Prostate gland (tissue), 2 donors: ENCODE results near the gene SLC16A9.

Experiments used
- POLR2A ChIP-seq: fragments of 450-650 bp; IDR thresholded peaks from one replicate; pipeline ENCODE4 v1.6.1; 2016; ENCODE audit warnings: antibody characterized with exemption, mild to moderate bottlenecking
- TF ChIP-seq, protein P1 (sequence below), 4 experiments: fragments of 200-600 bp in 2 of 4; fragments of 450-650 bp in 2 of 4; sonication (generic) in 2 of 4; IDR thresholded peaks; 1 replicate in 3 of 4; 2 replicates in 1 of 4; pipeline ENCODE4 v1.5.1; 2016 to 2019; ENCODE audit warnings: antibody characterized with exemption in 4 of 4, mild to moderate bottlenecking in 2 of 4, moderate library complexity in 2 of 4

DNA sequence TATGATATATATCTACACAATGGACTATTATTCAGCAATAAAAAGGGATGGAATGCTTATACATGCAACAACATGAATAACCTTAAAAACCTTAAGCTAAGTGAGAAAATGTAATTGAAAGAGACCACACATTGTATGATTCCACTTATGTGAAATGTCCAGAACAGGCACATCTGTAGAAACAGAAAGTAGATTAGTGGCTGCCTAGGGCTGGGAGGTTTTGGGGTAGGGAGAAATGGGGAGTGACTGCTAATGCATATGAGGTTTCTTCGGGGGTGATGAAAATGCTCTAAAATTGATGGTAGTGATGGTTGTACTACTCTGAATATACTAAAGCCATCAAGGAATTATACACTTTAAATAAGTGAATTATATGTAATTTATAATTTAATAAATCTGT lies 14.7 kb downstream of the SLC16A9 start:
- TF ChIP-seq, protein P1, sequence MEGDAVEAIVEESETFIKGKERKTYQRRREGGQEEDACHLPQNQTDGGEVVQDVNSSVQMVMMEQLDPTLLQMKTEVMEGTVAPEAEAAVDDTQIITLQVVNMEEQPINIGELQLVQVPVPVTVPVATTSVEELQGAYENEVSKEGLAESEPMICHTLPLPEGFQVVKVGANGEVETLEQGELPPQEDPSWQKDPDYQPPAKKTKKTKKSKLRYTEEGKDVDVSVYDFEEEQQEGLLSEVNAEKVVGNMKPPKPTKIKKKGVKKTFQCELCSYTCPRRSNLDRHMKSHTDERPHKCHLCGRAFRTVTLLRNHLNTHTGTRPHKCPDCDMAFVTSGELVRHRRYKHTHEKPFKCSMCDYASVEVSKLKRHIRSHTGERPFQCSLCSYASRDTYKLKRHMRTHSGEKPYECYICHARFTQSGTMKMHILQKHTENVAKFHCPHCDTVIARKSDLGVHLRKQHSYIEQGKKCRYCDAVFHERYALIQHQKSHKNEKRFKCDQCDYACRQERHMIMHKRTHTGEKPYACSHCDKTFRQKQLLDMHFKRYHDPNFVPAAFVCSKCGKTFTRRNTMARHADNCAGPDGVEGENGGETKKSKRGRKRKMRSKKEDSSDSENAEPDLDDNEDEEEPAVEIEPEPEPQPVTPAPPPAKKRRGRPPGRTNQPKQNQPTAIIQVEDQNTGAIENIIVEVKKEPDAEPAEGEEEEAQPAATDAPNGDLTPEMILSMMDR (IDR thresholded peaks at IDR 0.05) = no peak
- TF ChIP-seq POLR2A = no peak
